Gastroesophageal sphincter (tissue), 4 donors: ENCODE measurements around the gene TERF2IP. TPM values are rescaled to one million over a fixed set of nuclear protein-coding genes. Genes with fewer than 3 reads are reported as not detected.

Source experiments
- ATAC-seq: fragments of 150-250 bp; one replicate; pipeline ENCODE4 v1.9.1; 2016; ENCODE audit warnings: mild to moderate bottlenecking, moderate library complexity
- H3K27ac ChIP-seq, 4 donors: fragments of 200-600 bp; sonication (generic) in 3 of 4; 1 replicate in 3 of 4; 2 replicates in 1 of 4; pipeline ENCODE4 v1.5.1; 2016 to 2019
- H3K27me3 ChIP-seq: fragments of 200-600 bp; sonication (generic); one replicate; pipeline ENCODE4 v1.5.1; 2019
- H3K36me3 ChIP-seq, 2 donors: fragments of 200-600 bp; sonication (generic); one replicate each; pipeline ENCODE4 v1.5.1; 2019; ENCODE audit warnings: control low read depth in 1 of 2
- H3K4me1 ChIP-seq, 3 donors: fragments of 200-600 bp; sonication (generic); 1 replicate in 2 of 3; 2 replicates in 1 of 3; pipeline ENCODE4 v1.5.1; 2016 to 2019; ENCODE audit warnings: control low read depth in 2 of 3
- H3K4me3 ChIP-seq, 2 donors: fragments of 200-600 bp; sonication (generic); one replicate each; pipeline ENCODE4 v1.5.1; 2019; ENCODE audit warnings: mild to moderate bottlenecking in 1 of 2, moderate library complexity in 1 of 2
- H3K9me3 ChIP-seq, 3 donors: fragments of 200-600 bp; sonication (generic); one replicate each; pipeline ENCODE4 v1.5.1; 2017 to 2019; ENCODE audit warnings: control low read depth in 2 of 3
- CTCF ChIP-seq, 4 experiments: fragments of 200-600 bp in 2 of 4; fragments of 450-650 bp in 2 of 4; sonication (generic) in 1 of 4; IDR thresholded peaks; one replicate each; pipeline ENCODE4 v1.5.1; 2017 to 2019; ENCODE audit warnings: antibody characterized with exemption in 4 of 4, mild to moderate bottlenecking in 2 of 4, moderate library complexity in 2 of 4
- EP300 ChIP-seq: sonication (generic); formaldehyde crosslinking; IDR thresholded peaks from one replicate; pipeline ENCODE4 v1.6.1; 2017; ENCODE audit warnings: antibody characterized with exemption, mild to moderate bottlenecking
- POLR2A ChIP-seq, 2 donors: fragments of 450-650 bp; IDR thresholded peaks; one replicate each; pipeline ENCODE4 v1.6.1; 2017; ENCODE audit warnings: antibody characterized with exemption in 2 of 2, mild to moderate bottlenecking in 2 of 2, moderate library complexity in 1 of 2
- POLR2AphosphoS5 ChIP-seq: sonication (generic); formaldehyde crosslinking; IDR thresholded peaks from one replicate; pipeline ENCODE4 v1.6.1; 2017; ENCODE audit warnings: antibody characterized with exemption
- WGBS, 2 donors: methylation state at CpG; one replicate each; pipeline ENCODE4 v1.1.5; 2018; ENCODE audit warnings: low coverage in 1 of 2; 5-methylcytosine and 5-hydroxymethylcytosine counted together
- total RNA-seq, 4 donors: library from RNA; depleted of rRNA; stranded (reverse); fragments of >200 nt; gene quantifications; one replicate each; pipeline ENCODE4 v1.1.0, GENCODE V29; 2016

TERF2IP gene
- total RNA-seq, 4 donors from 2014 or later = 64.3 to 82.2 (median 71.4) TPM

GRCh38 chr16:75660726-75661302 lies 13.2 kb downstream of the TERF2IP start:
- Histone ChIP-seq H3K4me1 (peaks cover 0 to 3% (median 0%) of the 10 kb centered on the region in 3 donors), H3K36me3 (peaks cover 13 to 59% of the 10 kb centered on the region in 2 donors), H3K4me3 (no peak overlapping the region), H3K9me3 (no peaks in the 10 kb centered on the region), H3K27me3 (no peaks in the 10 kb centered on the region), H3K27ac (no peak overlapping the region)
- TF ChIP-seq CTCF (IDR thresholded peaks at IDR 0.05) = no peak
- no peak for TF ChIP-seq POLR2AphosphoS5
- TF ChIP-seq EP300 = no peak
- TF ChIP-seq POLR2A (IDR thresholded peaks at IDR 0.05) = no peak
- WGBS, 2 donors = 71 to 79% methylated on average over 2 to 3 of the region's 4 CpGs
- ATAC-seq = no peak

- H3K4me1 ChIP-seq = no peaks in the 10 kb centered on the region
- no peaks in the 10 kb centered on the region for H3K36me3 ChIP-seq
- no peak overlapping the region for H3K27ac ChIP-seq
- H3K4me3 ChIP-seq = no peak overlapping the region
- no peaks in the 10 kb centered on the region for H3K9me3 ChIP-seq
- ATAC-seq = no peak
- H3K27me3 ChIP-seq = no peaks in the 10 kb centered on the region
- TF ChIP-seq POLR2AphosphoS5 (no peak), EP300 (no peak), CTCF (IDR thresholded peaks at IDR 0.05) (no peak), POLR2A (IDR thresholded peaks at IDR 0.05) (no peak)
These were observed 19.9 kb downstream of the TERF2IP start for GRCh38 chr16:75667503-75667902.

GRCh38 chr16:75676909-75677308 lies 29.3 kb downstream of the TERF2IP start, which contains the start of gene CPHXL2:
Gene CPHXL2 (minus strand): TSS chr16:75677009. CDS start chr16:75676999, 10 bp downstream.
- H3K36me3 ChIP-seq = no peaks in the 10 kb centered on the region
- WGBS, 2 donors = 91 to 100% methylated on average over 4 of the region's 4 CpGs
- no peak for TF ChIP-seq POLR2A (IDR thresholded peaks at IDR 0.05)
- TF ChIP-seq POLR2AphosphoS5 = no peak
- no peak for TF ChIP-seq CTCF (IDR thresholded peaks at IDR 0.05)
- TF ChIP-seq EP300 = no peak
- H3K4me3 ChIP-seq = no peak within 1 kb of the TSS
- H3K4me1 ChIP-seq = no peaks in the 10 kb centered on the region
- no peaks in the 10 kb centered on the region for H3K27me3 ChIP-seq
- no peak for ATAC-seq
- no peaks in the 10 kb centered on the region for H3K9me3 ChIP-seq
- H3K27ac ChIP-seq = no peak within 1 kb of the TSS

- no peaks in the 10 kb centered on the region for H3K4me1 ChIP-seq
- no peak for TF ChIP-seq CTCF (IDR thresholded peaks at IDR 0.05)
- no peak for TF ChIP-seq EP300
- TF ChIP-seq POLR2A (IDR thresholded peaks at IDR 0.05) = no peak
- TF ChIP-seq POLR2AphosphoS5 = no peak
- no peaks in the 10 kb centered on the region for H3K36me3 ChIP-seq
- H3K4me3 ChIP-seq = no peak overlapping the region
- ATAC-seq = no peak
- WGBS, 2 donors = 73 to 100% methylated on average over 3 of the region's 5 CpGs
- H3K27ac ChIP-seq = no peak overlapping the region
- no peaks in the 10 kb centered on the region for H3K9me3 ChIP-seq
- H3K27me3 ChIP-seq = no peaks in the 10 kb centered on the region
These were observed 31.8 kb downstream of the TERF2IP start for GRCh38 chr16:75679366-75679765.

- no peaks in the 10 kb centered on the region for H3K9me3 ChIP-seq
- H3K27ac ChIP-seq = no peak overlapping the region
- H3K36me3 ChIP-seq = no peaks in the 10 kb centered on the region
- H3K4me1 ChIP-seq = no peaks in the 10 kb centered on the region
- H3K4me3 ChIP-seq = no peak overlapping the region
- TF ChIP-seq POLR2A (IDR thresholded peaks at IDR 0.05) (no peak), POLR2AphosphoS5 (no peak), EP300 (no peak), CTCF (IDR thresholded peaks at IDR 0.05) (no peak)
- no peak for ATAC-seq
- H3K27me3 ChIP-seq = no peaks in the 10 kb centered on the region
- WGBS, 2 donors = 84 to 88% methylated on average over 11 to 14 of the region's 14 CpGs
These were observed 34.7 kb downstream of the TERF2IP start for GRCh38 chr16:75682308-75682707.
